OCI-LY3 (cell line): ENCODE measurements around the gene BEAN1.

Experiments used
- EZH2phosphoT487 ChIP-seq: fragments of 200-600 bp; shearing (Covaris generic); IDR thresholded peaks from 2 replicates; pipeline ENCODE4 v1.6.1; 2018; ENCODE audit warnings: antibody characterized with exemption, mixed run types, low read depth
- TF ChIP-seq, protein P1 (sequence below): fragments of 200-600, 300-600 bp; sonication (generic); IDR thresholded peaks from 2 replicates; pipeline ENCODE4 v1.5.1; 2014; ENCODE audit warnings: antibody characterized with exemption, low read length, low read depth

DNA sequence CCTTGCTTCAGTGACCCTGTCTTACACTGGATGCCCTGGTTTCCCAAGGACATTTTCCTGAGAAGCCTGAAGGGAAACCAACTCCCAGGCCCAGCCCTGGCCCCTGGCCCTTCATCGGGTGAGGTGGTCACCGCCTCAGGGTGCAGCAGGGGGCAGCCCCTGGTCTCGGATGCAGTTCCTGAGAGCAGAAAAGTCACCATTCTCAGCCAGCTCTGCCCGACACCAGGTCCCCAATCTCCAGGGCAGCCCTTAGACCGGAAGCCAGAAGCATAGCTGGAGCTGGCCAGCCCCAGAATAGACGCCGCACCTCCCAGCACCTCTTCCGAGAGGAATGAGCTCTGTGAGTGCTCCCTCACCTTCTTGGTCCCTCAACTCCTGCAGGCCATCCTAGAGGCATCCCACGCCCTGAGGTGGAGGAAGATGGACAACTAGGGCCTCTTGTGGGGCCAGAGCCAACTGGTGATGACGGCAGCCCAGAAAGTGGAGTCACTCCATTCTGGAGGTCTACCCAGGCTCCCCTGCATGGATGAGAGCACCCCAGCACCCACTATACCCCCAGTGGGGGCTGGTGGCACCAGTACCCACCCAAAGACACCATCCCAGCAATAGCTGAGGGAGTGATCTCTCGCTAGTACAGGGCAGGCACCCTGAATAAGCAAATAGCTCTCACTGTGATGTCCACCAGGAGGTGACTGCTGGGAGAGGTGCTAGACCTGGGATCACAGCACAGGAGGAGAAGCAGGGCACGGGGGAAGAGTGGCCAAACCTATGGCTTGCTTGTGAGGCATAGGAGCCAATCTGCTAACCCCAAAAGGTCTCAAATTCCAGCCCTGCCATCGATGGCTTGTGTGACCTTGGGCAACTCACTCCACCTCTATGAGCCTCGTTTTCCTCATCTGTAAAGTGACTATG, 66.7 kb downstream of the BEAN1 start:
- TF ChIP-seq, protein P1, sequence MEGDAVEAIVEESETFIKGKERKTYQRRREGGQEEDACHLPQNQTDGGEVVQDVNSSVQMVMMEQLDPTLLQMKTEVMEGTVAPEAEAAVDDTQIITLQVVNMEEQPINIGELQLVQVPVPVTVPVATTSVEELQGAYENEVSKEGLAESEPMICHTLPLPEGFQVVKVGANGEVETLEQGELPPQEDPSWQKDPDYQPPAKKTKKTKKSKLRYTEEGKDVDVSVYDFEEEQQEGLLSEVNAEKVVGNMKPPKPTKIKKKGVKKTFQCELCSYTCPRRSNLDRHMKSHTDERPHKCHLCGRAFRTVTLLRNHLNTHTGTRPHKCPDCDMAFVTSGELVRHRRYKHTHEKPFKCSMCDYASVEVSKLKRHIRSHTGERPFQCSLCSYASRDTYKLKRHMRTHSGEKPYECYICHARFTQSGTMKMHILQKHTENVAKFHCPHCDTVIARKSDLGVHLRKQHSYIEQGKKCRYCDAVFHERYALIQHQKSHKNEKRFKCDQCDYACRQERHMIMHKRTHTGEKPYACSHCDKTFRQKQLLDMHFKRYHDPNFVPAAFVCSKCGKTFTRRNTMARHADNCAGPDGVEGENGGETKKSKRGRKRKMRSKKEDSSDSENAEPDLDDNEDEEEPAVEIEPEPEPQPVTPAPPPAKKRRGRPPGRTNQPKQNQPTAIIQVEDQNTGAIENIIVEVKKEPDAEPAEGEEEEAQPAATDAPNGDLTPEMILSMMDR = no peak
- TF ChIP-seq EZH2phosphoT487 = no peak
